SJCRH30 (cell line): ENCODE measurements around the gene C15orf40. TPM values are rescaled to one million over a fixed set of nuclear protein-coding genes. Genes with fewer than 3 reads are reported as not detected.
"Not testable (repeated sequence)": the region's sequence is repeated elsewhere in the genome, so short reads cannot be mapped to it uniquely, and the experiment has no call there.

Experiments used
- DNase-seq, 2 experiments: peaks; one replicate each; pipeline ENCODE4 v3.0.0-alpha.2; 2015 to 2020
- H3K27ac ChIP-seq: fragments of 250-450 bp; sonication (Bioruptor Pico); 2 replicates; pipeline ENCODE4 v1.5.1; 2020; ENCODE audit warnings: mild to moderate bottlenecking, moderate library complexity
- H3K27me3 ChIP-seq: fragments of 250-450 bp; sonication (Bioruptor Pico); 2 replicates; pipeline ENCODE4 v1.5.1; 2020; ENCODE audit warnings: mild to moderate bottlenecking, moderate library complexity
- H3K36me3 ChIP-seq: fragments of 250-450 bp; sonication (Bioruptor Pico); 2 replicates; pipeline ENCODE4 v1.5.1; 2020; ENCODE audit warnings: mild to moderate bottlenecking, moderate library complexity
- H3K4me1 ChIP-seq: fragments of 250-450 bp; sonication (Bioruptor Pico); 2 replicates; pipeline ENCODE4 v1.5.1; 2020; ENCODE audit warnings: mild to moderate bottlenecking, moderate library complexity
- H3K4me3 ChIP-seq: fragments of 250-450 bp; sonication (Bioruptor Pico); 2 replicates; pipeline ENCODE4 v1.5.1; 2020; ENCODE audit warnings: mild to moderate bottlenecking, moderate library complexity
- H3K9me3 ChIP-seq: fragments of 250-450 bp; sonication (Bioruptor Pico); replicated peaks from 2 replicates; pipeline ENCODE4 v1.5.1; 2020; ENCODE audit warnings: mild to moderate bottlenecking, moderate library complexity
- total RNA-seq: library from RNA; depleted of rRNA; stranded (reverse); fragments of >200 nt; shearing (Covaris generic); gene quantifications from 2 replicates; pipeline ENCODE4 v1.2.3, GENCODE V29; 2014; rRNA removed

Gene C15orf40
- 11.2 and 12.3 TPM in 2 replicates for total RNA-seq

- Histone ChIP-seq H3K9me3 (no peaks in the 10 kb centered on the region), H3K4me3 (peak within 1 kb of the TSS; percentile 86), H3K27ac (peak within 1 kb of the TSS; percentile 41), H3K4me1 (peaks cover 10% of the 10 kb centered on the region; the same call in 1 of the 2 replicates), H3K36me3 (peaks cover 11% of the 10 kb centered on the region; the same call in 1 of the 2 replicates), H3K27me3 (no peaks in the 10 kb centered on the region)
- peak; percentile 87 to 91 for DNase-seq
These were observed at the start of gene C15orf40 for GRCh38 chr15:83011271-83012075. Gene C15orf40 (minus strand): TSS chr15:83011639. CDS start chr15:83011607, 32 bp downstream.

GRCh38 chr15:83057696-83058376 is 46.4 kb upstream of the C15orf40 start:
- H3K27ac ChIP-seq = no peak overlapping the region

GRCh38 chr15:83057002-83057401 is 45.6 kb upstream of the C15orf40 start:
- peaks cover 10% of the 10 kb centered on the region for H3K4me1 ChIP-seq

More at GRCh38 chr15:83057696-83058376, 46.4 kb upstream of the C15orf40 start:
- no peak overlapping the region for H3K4me3 ChIP-seq
- H3K36me3 ChIP-seq = peaks cover 45% of the 10 kb centered on the region
- no peak for DNase-seq
- no peaks in the 10 kb centered on the region for H3K9me3 ChIP-seq
- peaks cover 14% of the 10 kb centered on the region for H3K4me1 ChIP-seq
- no peaks in the 10 kb centered on the region for H3K27me3 ChIP-seq

GRCh38 chr15:83053151-83053550 is 41.7 kb upstream of the C15orf40 start:
- Histone ChIP-seq H3K27ac (no peak overlapping the region), H3K9me3 (no peaks in the 10 kb centered on the region), H3K36me3 (peaks cover 64% of the 10 kb centered on the region), H3K4me1 (no peaks in the 10 kb centered on the region), H3K27me3 (no peaks in the 10 kb centered on the region), H3K4me3 (no peak overlapping the region)
- no peak for DNase-seq

More at GRCh38 chr15:83057002-83057401, 45.6 kb upstream of the C15orf40 start:
- peaks cover 46% of the 10 kb centered on the region for H3K36me3 ChIP-seq
- H3K27me3 ChIP-seq = no peaks in the 10 kb centered on the region
- no peaks in the 10 kb centered on the region for H3K9me3 ChIP-seq
- no peak overlapping the region for H3K4me3 ChIP-seq
- H3K27ac ChIP-seq = no peak overlapping the region
- DNase-seq = no peak

GRCh38 chr15:83046558-83047127 is 35.2 kb upstream of the C15orf40 start:
- Histone ChIP-seq H3K4me1 (no peaks in the 10 kb centered on the region), H3K36me3 (peaks cover 70% of the 10 kb centered on the region), H3K9me3 (no peaks in the 10 kb centered on the region), H3K4me3 (no peak overlapping the region), H3K27me3 (no peaks in the 10 kb centered on the region), H3K27ac (no peak overlapping the region)
- DNase-seq = no peak

GRCh38 chr15:83044156-83044555 is 32.7 kb upstream of the C15orf40 start:
- Histone ChIP-seq H3K4me3 (no peak overlapping the region), H3K27ac (no peak overlapping the region), H3K9me3 (no peaks in the 10 kb centered on the region), H3K4me1 (no peaks in the 10 kb centered on the region), H3K36me3 (peaks cover 67% of the 10 kb centered on the region), H3K27me3 (no peaks in the 10 kb centered on the region)
- DNase-seq = no peak

GRCh38 chr15:83039206-83039605 is 27.8 kb upstream of the C15orf40 start:
- peaks cover 58% of the 10 kb centered on the region for H3K36me3 ChIP-seq
- no peak for DNase-seq
- no peaks in the 10 kb centered on the region for H3K27me3 ChIP-seq
- no peaks in the 10 kb centered on the region for H3K4me1 ChIP-seq
- H3K27ac ChIP-seq = no peak overlapping the region
- no peak overlapping the region for H3K4me3 ChIP-seq
- H3K9me3 ChIP-seq = no peaks in the 10 kb centered on the region; the same call in 1 of the 2 replicates

- peaks cover 37% of the 10 kb centered on the region for H3K36me3 ChIP-seq
- no peak overlapping the region for H3K27ac ChIP-seq
- peaks cover under 1% of the 10 kb centered on the region; the same call in 1 of the 2 replicates for H3K9me3 ChIP-seq
These were observed 24.8 kb upstream of the C15orf40 start for GRCh38 chr15:83036253-83036652.

GRCh38 chr15:83031234-83031633 is 19.8 kb upstream of the C15orf40 start:
- not testable (repeated sequence) for H3K4me3 ChIP-seq, DNase-seq

More at GRCh38 chr15:83036253-83036652, 24.8 kb upstream of the C15orf40 start:
- Histone ChIP-seq H3K27me3 (no peaks in the 10 kb centered on the region), H3K4me3 (no peak overlapping the region), H3K4me1 (no peaks in the 10 kb centered on the region)
- DNase-seq = no peak

GRCh38 chr15:83030021-83030420 is 18.6 kb upstream of the C15orf40 start:
- Histone ChIP-seq H3K4me1 (0 out of 2 replicates have a peak, but pooled peaks cover 4% of the 10 kb centered on the region), H3K9me3 (0 out of 2 replicates have a peak, but pooled peaks cover 2% of the 10 kb centered on the region), H3K27ac (no peak overlapping the region), H3K27me3 (no peaks in the 10 kb centered on the region), H3K4me3 (no peak overlapping the region), H3K36me3 (peaks cover 38% of the 10 kb centered on the region)
- DNase-seq = no peak

More at GRCh38 chr15:83031234-83031633, 19.8 kb upstream of the C15orf40 start:
- H3K36me3 ChIP-seq = peaks cover 32% of the 10 kb centered on the region
- H3K9me3 ChIP-seq, H3K27me3 ChIP-seq, H3K27ac ChIP-seq, H3K4me1 ChIP-seq: not testable (repeated sequence)

GRCh38 chr15:83018436-83018835 is 7.0 kb upstream of the C15orf40 start:
- DNase-seq = no peak
- Histone ChIP-seq H3K27ac (no peak overlapping the region), H3K9me3 (no peaks in the 10 kb centered on the region)

GRCh38 chr15:83016906-83017305 is 5.5 kb upstream of the C15orf40 start:
- Histone ChIP-seq H3K27me3 (no peaks in the 10 kb centered on the region), H3K27ac (no peak overlapping the region), H3K4me3 (no peak overlapping the region), H3K4me1 (0 out of 2 replicates have a peak, but pooled peaks cover 3% of the 10 kb centered on the region), H3K36me3 (peaks cover 37% of the 10 kb centered on the region), H3K9me3 (no peaks in the 10 kb centered on the region)
- no peak for DNase-seq

More at GRCh38 chr15:83018436-83018835, 7.0 kb upstream of the C15orf40 start:
- Histone ChIP-seq H3K4me3 (no peak overlapping the region), H3K4me1 (no peaks in the 10 kb centered on the region), H3K27me3 (no peaks in the 10 kb centered on the region), H3K36me3 (peaks cover 37% of the 10 kb centered on the region)

GRCh38 chr15:83015361-83015760 is 3.9 kb upstream of the C15orf40 start:
- no peak overlapping the region for H3K27ac ChIP-seq
- DNase-seq = no peak
- no peaks in the 10 kb centered on the region for H3K27me3 ChIP-seq
- no peaks in the 10 kb centered on the region for H3K9me3 ChIP-seq
- peaks cover 24% of the 10 kb centered on the region for H3K36me3 ChIP-seq
- peaks cover 7% of the 10 kb centered on the region; the same call in 1 of the 2 replicates for H3K4me1 ChIP-seq
- H3K4me3 ChIP-seq = no peak overlapping the region

GRCh38 chr15:83014205-83014653 is 2.8 kb upstream of the C15orf40 start:
- H3K36me3 ChIP-seq = peaks cover 21% of the 10 kb centered on the region
- peaks cover 10% of the 10 kb centered on the region; the same call in 1 of the 2 replicates for H3K4me1 ChIP-seq
- no peak for DNase-seq

More at GRCh38 chr15:83014205-83014653, 2.8 kb upstream of the C15orf40 start:
- H3K27me3 ChIP-seq = no peaks in the 10 kb centered on the region
- no peaks in the 10 kb centered on the region for H3K9me3 ChIP-seq
- H3K27ac ChIP-seq = no peak overlapping the region
- no peak overlapping the region for H3K4me3 ChIP-seq
